ENCODE data around the gene DNAH11. TPM values are rescaled to one million over a fixed set of nuclear protein-coding genes. Genes with fewer than 3 reads are reported as not detected.

Gene DNAH11
- total and polyA plus RNA-seq, 2 of the 8 experiments (the other 6 are each of a cell fraction or from before 2014, with no cell fraction given) = 1.8 to 4.9 TPM

DNA sequence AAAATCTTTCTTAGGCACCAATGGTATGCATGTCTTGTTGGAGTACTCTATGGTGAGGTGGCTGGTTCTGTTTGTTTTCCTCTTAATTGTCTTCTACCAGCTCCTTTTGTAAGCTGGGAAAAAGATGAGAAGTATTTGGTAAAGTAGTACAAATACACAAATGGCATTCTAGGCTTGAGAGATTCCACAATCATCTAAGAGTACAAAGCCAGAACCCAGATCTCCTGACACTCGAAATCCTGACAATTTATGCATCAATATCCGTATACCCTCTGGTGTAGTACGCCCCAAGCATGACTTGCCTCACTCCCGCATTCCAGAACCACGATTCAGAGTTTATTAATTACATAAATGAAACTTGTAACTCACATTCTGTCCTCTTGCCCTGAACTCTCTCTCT lies 359.4 kb downstream of the DNAH11 start:
- H4K20me1 ChIP-seq (replicated peaks in 1 of 2; ENCODE audit: control insufficient read depth in 1 of 2, insufficient read depth in 2 of 2, low read length in 2 of 2) = no peaks in the 10 kb centered on the region
- H2BK20ac ChIP-seq (ENCODE audit: low read length) = no peak overlapping the region
- H3K4me1 ChIP-seq (replicated peaks in 1 of 4; ENCODE audit: control insufficient read depth in 3 of 4, insufficient read depth in 4 of 4, low read length in 3 of 4) = no peaks in the 10 kb centered on the region; a peak in 1 of 7 replicates
- H2AFZ ChIP-seq (ENCODE audit: low read length) = no peak overlapping the region
- H3K79me2 ChIP-seq (ENCODE audit: control insufficient read depth in 1 of 2, insufficient read depth in 2 of 2, low read length in 2 of 2) = no peaks in the 10 kb centered on the region
- no peak overlapping the region for H4K91ac ChIP-seq (replicated peaks; ENCODE audit: insufficient read length, low read length)
- H3K79me1 ChIP-seq (ENCODE audit: low read depth, low read length) = 0 out of 2 replicates have a peak, but pooled peaks cover 3% of the 10 kb centered on the region
- H3K9me3 ChIP-seq (ENCODE audit: insufficient read depth in 2 of 2, low read depth in 1 of 2, low read length in 1 of 2) = no peaks in the 10 kb centered on the region
- H3K4ac ChIP-seq (replicated peaks; ENCODE audit: insufficient read length, low read depth, low read length) = no peak overlapping the region
- FAIRE-seq (no peak), DNase-seq (ENCODE audit: low read depth in 1 of 2, low spot score in 2 of 2) (no peak)
- no peaks in the 10 kb centered on the region for H3K27me3 ChIP-seq (replicated peaks in 1 of 4; ENCODE audit: control insufficient read depth in 3 of 4, extremely low read depth in 1 of 4, insufficient read depth in 3 of 4, low read length in 3 of 4)
- no peaks in the 10 kb centered on the region for H3K23me2 ChIP-seq (ENCODE audit: low read depth, low read length)
- H2BK15ac ChIP-seq (ENCODE audit: low read length) = no peak overlapping the region
- no peak overlapping the region for H2AK5ac ChIP-seq (ENCODE audit: low read depth, low read length)
- no peak overlapping the region for H2BK12ac ChIP-seq (ENCODE audit: low read depth, low read length)
- H4K5ac ChIP-seq (ENCODE audit: insufficient read length, low read depth, low read length) = no peak overlapping the region
- no peak overlapping the region for H3K9ac ChIP-seq (replicated peaks in 1 of 4; ENCODE audit: extremely low read depth in 1 of 4, low read depth in 3 of 4, low read length in 3 of 4)
- H3K36me3 ChIP-seq (ENCODE audit: control insufficient read depth in 2 of 4, insufficient read depth in 4 of 4, low read length in 3 of 4) = peaks cover 39 to 86% (median 75%) of the 10 kb centered on the region in 4 experiments
- no peak overlapping the region for H3K18ac ChIP-seq (ENCODE audit: extremely low read depth, low read length)
- H2BK120ac ChIP-seq (replicated peaks; ENCODE audit: low read depth, low read length) = no peak overlapping the region
- H3K4me2 ChIP-seq (ENCODE audit: insufficient read depth in 1 of 2, low read depth in 2 of 2, low read length in 2 of 2) = no peak overlapping the region
- H3K14ac ChIP-seq (ENCODE audit: insufficient read length) = no peak overlapping the region
- no peak overlapping the region for H2BK5ac ChIP-seq (ENCODE audit: low read depth, low read length)
- 89% methylated on average over 5 of the region's 5 CpGs; no CpG with 5 or more reads in 1 of the 2 experiments for WGBS, 2 experiments (ENCODE audit: extremely low coverage in 1 of 2, insufficient coverage in 1 of 2, insufficient read length in 1 of 2, insufficient replicate concordance in 2 of 2, low coverage in 1 of 2, low lambda C conversion rate in 2 of 2, missing lambda C conversion rate in 1 of 2)
- no peak overlapping the region for H3K23ac ChIP-seq (ENCODE audit: insufficient read length)
- H3K56ac ChIP-seq (replicated peaks; ENCODE audit: insufficient read length, low read depth, low read length) = no peak overlapping the region
- ChIA-PET POLR2A (ENCODE audit: partially characterized antibody) (interaction anchor here (0.9 kb wide), 1 partner anchor 33 kb away, joined by 4 read pairs; no protein-coding TSS in a partner anchor), CTCF (ENCODE audit: partially characterized antibody) (interaction anchor here (1.5 to 1.9 kb wide), 2 partner anchors 11 to 13 kb away, joined by 3 to 4 read pairs; no protein-coding TSS in a partner anchor)
- H3K4me3 ChIP-seq (ENCODE audit: extremely low read depth in 1 of 4, insufficient read depth in 2 of 4, low read depth in 3 of 4, low read length in 4 of 4) = no peak overlapping the region
- H4K8ac ChIP-seq (ENCODE audit: extremely low read depth, insufficient read depth, low read length) = no peak overlapping the region
- no peak overlapping the region for H3K27ac ChIP-seq (ENCODE audit: low read depth, low read length)
- no peak for TF ChIP-seq BACH1 (IDR thresholded peaks at IDR 0.05; ENCODE audit: low read length)
- no peak for TF ChIP-seq TBP (IDR thresholded peaks at IDR 0.05; ENCODE audit: low read depth, low read length)
- no peak for TF ChIP-seq NRF1 (IDR thresholded peaks at IDR 0.05; ENCODE audit: low read depth, low read length)
- TF ChIP-seq JUN (IDR thresholded peaks at IDR 0.05; ENCODE audit: low read depth, low read length) = no peak
- TF ChIP-seq SP1 (IDR thresholded peaks at IDR 0.05; ENCODE audit: low read depth, low read length) = no peak
- no peak for TF ChIP-seq FOSL1 (IDR thresholded peaks at IDR 0.05; ENCODE audit: insufficient read depth, low read depth, low read length)
- no peak for TF ChIP-seq RFX5 (IDR thresholded peaks at IDR 0.05; ENCODE audit: borderline replicate concordance, low read depth, low read length)
- no peak for TF ChIP-seq POU5F1 (IDR thresholded peaks at IDR 0.05; ENCODE audit: low read depth, low read length)
- TF ChIP-seq RBBP5 (IDR thresholded peaks at IDR 0.05; ENCODE audit: borderline replicate concordance, low read depth, low read length) = no peak
- TF ChIP-seq GABPA (IDR thresholded peaks at IDR 0.05; ENCODE audit: borderline replicate concordance, insufficient read depth, low read length) = no peak
- TF ChIP-seq, protein P1, sequence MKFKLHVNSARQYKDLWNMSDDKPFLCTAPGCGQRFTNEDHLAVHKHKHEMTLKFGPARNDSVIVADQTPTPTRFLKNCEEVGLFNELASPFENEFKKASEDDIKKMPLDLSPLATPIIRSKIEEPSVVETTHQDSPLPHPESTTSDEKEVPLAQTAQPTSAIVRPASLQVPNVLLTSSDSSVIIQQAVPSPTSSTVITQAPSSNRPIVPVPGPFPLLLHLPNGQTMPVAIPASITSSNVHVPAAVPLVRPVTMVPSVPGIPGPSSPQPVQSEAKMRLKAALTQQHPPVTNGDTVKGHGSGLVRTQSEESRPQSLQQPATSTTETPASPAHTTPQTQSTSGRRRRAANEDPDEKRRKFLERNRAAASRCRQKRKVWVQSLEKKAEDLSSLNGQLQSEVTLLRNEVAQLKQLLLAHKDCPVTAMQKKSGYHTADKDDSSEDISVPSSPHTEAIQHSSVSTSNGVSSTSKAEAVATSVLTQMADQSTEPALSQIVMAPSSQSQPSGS (IDR thresholded peaks at IDR 0.05; ENCODE audit: low read length) = no peak
- TF ChIP-seq EZH2 (IDR thresholded peaks at IDR 0.05; ENCODE audit: low read depth, low read length, severe bottlenecking) = no peak
- no peak for TF ChIP-seq SIN3A (conservative IDR thresholded peaks at IDR 0.05 in 1 of 2, IDR thresholded peaks at IDR 0.05 in 1 of 2; ENCODE audit: low read depth in 1 of 2, low read length in 2 of 2)
